GM12875 (cell line): Measurements from ENCODE around the gene LCE5A.
A peak's percentile ranks its signal among the peaks of the same experiment; 100 is the strongest.

Experiments
- H3K4me3 ChIP-seq: one replicate; pipeline ENCODE4 v1.5.1; 2011; ENCODE audit warnings: low read depth, low read length, control low read depth
- CTCF ChIP-seq: IDR thresholded peaks from 2 replicates; pipeline ENCODE4 v1.5.1; 2011; ENCODE audit warnings: low read depth, mild to moderate bottlenecking, control low read depth, inconsistent platforms, low read length, moderate library complexity, borderline replicate concordance; ENCODE audit not compliant: insufficient read depth

The LCE5A gene

GRCh38 chr1:152516082-152516481 is 5.5 kb downstream of the LCE5A start:
- H3K4me3 ChIP-seq = no peak overlapping the region
- no peak for TF ChIP-seq CTCF

- no peak for TF ChIP-seq CTCF
- no peak overlapping the region for H3K4me3 ChIP-seq
Measured at GRCh38 chr1:152517237-152517811, 6.7 kb downstream of the LCE5A start.

- H3K4me3 ChIP-seq = no peak overlapping the region
- TF ChIP-seq CTCF = no peak
Measured at GRCh38 chr1:152519851-152520250, 9.2 kb downstream of the LCE5A start.

GRCh38 chr1:152520561-152521090 is 10.0 kb downstream of the LCE5A start:
- no peak for TF ChIP-seq CTCF
- H3K4me3 ChIP-seq = no peak overlapping the region

GRCh38 chr1:152525080-152525641 is 14.6 kb downstream of the LCE5A start:
- H3K4me3 ChIP-seq = no peak overlapping the region
- no peak for TF ChIP-seq CTCF

GRCh38 chr1:152533327-152533938 is 22.8 kb downstream of the LCE5A start:
- H3K4me3 ChIP-seq = no peak overlapping the region
- TF ChIP-seq CTCF = peak; percentile 74

GRCh38 chr1:152535774-152536173 is 25.2 kb downstream of the LCE5A start:
- no peak overlapping the region for H3K4me3 ChIP-seq
- TF ChIP-seq CTCF = no peak
